PC-3 (cell line): ENCODE measurements around the gene SPINDOC. TPM values are rescaled to one million over a fixed set of nuclear protein-coding genes. Genes with fewer than 3 reads are reported as not detected.
"Not testable (repeated sequence)": the region's sequence is repeated elsewhere in the genome, so short reads cannot be mapped to it uniquely, and the experiment has no call there.

ENCODE experiments used
- ATAC-seq: fragments of 200-7000 bp; cut with Tn5 transposase; 2 replicates; pipeline ENCODE4 v1.9.1; 2020; ENCODE audit warnings: mild to moderate bottlenecking, moderate library complexity
- BruUV-seq: library from RNA; stranded (reverse); fragments of 400-500 nt; replicated peaks from 2 replicates; lab custom pipeline; 2021; lab: Mats Ljungman, UMichigan
- CTCF ChIA-PET: fragments of 300-600 bp; sonication (Branson Sonifier 250); formaldehyde crosslinking; loops from one replicate; lab custom pipeline; 2022; ENCODE audit warnings: antibody characterized with exemption; lab: Charles Lee
- POLR2A ChIA-PET: fragments of 300-600 bp; sonication (Branson Sonifier 250); formaldehyde crosslinking; loops from one replicate; lab custom pipeline; 2022; ENCODE audit warnings: antibody characterized with exemption; ENCODE audit not compliant: unreplicated experiment; lab: Charles Lee
- DNase-seq: peaks from one replicate; pipeline ENCODE4 v3.0.0-alpha.2; 2015
- H2AFZ ChIP-seq: fragments of 300-600 bp; sonication (generic); 2 replicates; pipeline ENCODE4 v1.6.0; 2016; ENCODE audit warnings: antibody characterized with exemption, low read length
- H3F3A ChIP-seq: fragments of 300-600 bp; sonication (generic); one replicate; pipeline ENCODE4 v1.6.0; 2017; ENCODE audit warnings: antibody characterized with exemption, low read length, control low read depth, mild to moderate bottlenecking; ENCODE audit not compliant: unreplicated experiment
- H3K27ac ChIP-seq: fragments of 300-600 bp; sonication (generic); 2 replicates; pipeline ENCODE4 v1.5.1; 2016; ENCODE audit warnings: mild to moderate bottlenecking, low read length
- H3K27me3 ChIP-seq: fragments of 300-600 bp; sonication (generic); 2 replicates; pipeline ENCODE4 v1.6.1; 2016; ENCODE audit warnings: low read length, mixed read lengths
- H3K36me3 ChIP-seq: fragments of 300-600 bp; sonication (generic); 2 replicates; pipeline ENCODE4 v1.6.1; 2016; ENCODE audit warnings: low read depth, mixed run types, low read length, mixed read lengths
- H3K4me1 ChIP-seq: fragments of 300-600 bp; sonication (generic); 2 replicates; pipeline ENCODE4 v1.5.1; 2016; ENCODE audit warnings: low read length; ENCODE audit not compliant: insufficient read depth
- H3K4me2 ChIP-seq: fragments of 300-600 bp; sonication (generic); 2 replicates; pipeline ENCODE4 v1.6.0; 2016; ENCODE audit warnings: low read length
- H3K4me3 ChIP-seq: fragments of 300-600 bp; sonication (generic); 2 replicates; pipeline ENCODE4 v1.5.1; 2016; ENCODE audit warnings: mild to moderate bottlenecking, low read length, mixed read lengths
- H3K79me2 ChIP-seq: fragments of 300-600 bp; sonication (generic); 2 replicates; pipeline ENCODE4 v1.6.1; 2017; ENCODE audit warnings: low read length, mixed read lengths
- H3K9ac ChIP-seq: fragments of 300-600 bp; sonication (generic); 2 replicates; pipeline ENCODE4 v1.6.0; 2016; ENCODE audit warnings: mild to moderate bottlenecking, low read length
- H3K9me2 ChIP-seq: fragments of 300-600 bp; sonication (generic); replicated peaks from 2 replicates; pipeline ENCODE4 v1.6.1; 2016; ENCODE audit warnings: mixed run types, low read length, mixed read lengths
- H3K9me3 ChIP-seq: fragments of 300-600 bp; sonication (generic); 2 replicates; pipeline ENCODE4 v1.6.1; 2016; ENCODE audit warnings: low read length, mixed read lengths
- H4K20me1 ChIP-seq: fragments of 300-600 bp; sonication (generic); 2 replicates; pipeline ENCODE4 v1.6.1; 2016; ENCODE audit warnings: low read length, mixed read lengths
- EZH2 ChIP-seq: fragments of 300-600 bp; sonication (generic); IDR thresholded peaks from one replicate; pipeline ENCODE4 v1.6.1; 2017; ENCODE audit warnings: antibody characterized with exemption, mild to moderate bottlenecking, low read length; ENCODE audit not compliant: unreplicated experiment
- EZH2phosphoT487 ChIP-seq: fragments of 300-600 bp; sonication (generic); IDR thresholded peaks from 2 replicates; pipeline ENCODE4 v1.6.1; 2018; ENCODE audit warnings: mild to moderate bottlenecking, antibody characterized with exemption, low read length, borderline replicate concordance
- intact Hi-C: fragments of 100-400 bp; cut with micrococcal nuclease; formaldehyde crosslinking; loops from 2 replicates; pipeline ENCODE4 v1.9.0; 2023
- total RNA-seq: library from RNA; depleted of rRNA; stranded (reverse); fragments of >200 nt; gene quantifications from 2 replicates; pipeline ENCODE4 v1.2.3, GENCODE V29; 2014
- TF ChIP-seq, protein P1 (sequence below): fragments of 300-600 bp; sonication (generic); conservative IDR thresholded peaks from 2 replicates; pipeline ENCODE4 v1.5.1; 2017; ENCODE audit warnings: antibody characterized with exemption, low read depth, mild to moderate bottlenecking, low read length

The SPINDOC gene
- total RNA-seq, 1 experiment from 2014 or later: 61.5 TPM

DNA sequence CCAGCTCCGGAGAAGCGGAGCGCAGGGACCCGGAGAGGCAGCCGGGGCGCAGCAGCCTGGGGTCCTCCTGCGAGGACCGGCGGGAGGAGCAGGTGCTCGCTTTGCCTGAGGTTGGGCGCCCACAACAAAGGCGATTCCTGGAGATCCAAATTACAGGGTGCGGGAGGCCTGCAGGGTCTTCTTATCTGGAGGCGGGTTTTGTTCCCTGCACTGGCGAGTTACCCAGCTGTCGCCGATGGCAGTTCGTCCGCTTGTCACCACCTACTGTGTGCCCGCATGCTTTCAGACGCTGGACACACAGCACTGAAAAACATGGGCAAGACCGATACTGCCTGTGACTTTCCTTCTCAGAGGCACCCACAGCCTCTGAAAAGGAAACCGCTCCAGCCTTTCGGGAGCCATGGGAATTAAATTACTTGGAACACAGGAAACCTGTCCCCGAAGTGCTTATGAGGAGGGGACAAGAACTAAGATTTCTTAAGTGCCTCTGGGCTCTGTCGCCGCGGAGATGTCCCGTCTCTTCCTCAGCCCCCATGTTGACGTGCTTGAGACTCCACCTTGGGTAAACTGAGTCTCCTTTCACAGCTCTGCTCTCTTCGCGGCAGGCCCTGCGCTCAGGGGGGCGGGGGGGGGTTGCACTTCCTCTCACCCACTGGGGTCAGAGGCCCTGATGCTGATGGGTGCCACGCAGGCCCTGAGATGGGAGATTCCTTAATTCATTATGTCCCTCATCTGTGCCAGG lies 43.4 kb upstream of the SPINDOC start:
- no peak for ATAC-seq
- Histone ChIP-seq H3K27me3 (no peaks in the 10 kb centered on the region), H4K20me1 (peaks cover 13% of the 10 kb centered on the region), H3K4me2 (peak overlapping the region; percentile 83; the same call in 1 of the 2 replicates), H2AFZ (no peak overlapping the region), H3F3A (peaks cover 7% of the 10 kb centered on the region), H3K9ac (no peak overlapping the region), H3K27ac (no peak overlapping the region), H3K4me1 (peaks cover 9% of the 10 kb centered on the region; the same call in 1 of the 2 replicates), H3K9me2 (no peaks in the 10 kb centered on the region), H3K79me2 (peaks cover 21% of the 10 kb centered on the region), H3K4me3 (peak overlapping the region; percentile 85; the same call in 1 of the 2 replicates), H3K36me3 (no peaks in the 10 kb centered on the region), H3K9me3 (no peaks in the 10 kb centered on the region)
- CTCF ChIA-PET: interaction anchor here (0.6 to 1.0 kb wide), 3 partner anchors 31 to 176 kb away, joined by 3 to 6 read pairs (median 5); no protein-coding TSS in a partner anchor
- intact Hi-C loops: loop anchor here (5.0 to 10.0 kb wide), 2 partner anchors 177 to 375 kb away; no protein-coding TSS in a partner anchor
- BruUV-seq: no TSS peak
- POLR2A ChIA-PET: no interaction called here
- DNase-seq: no peak
- TF ChIP-seq EZH2 (no peak), EZH2phosphoT487 (no peak)
- TF ChIP-seq, protein P1, sequence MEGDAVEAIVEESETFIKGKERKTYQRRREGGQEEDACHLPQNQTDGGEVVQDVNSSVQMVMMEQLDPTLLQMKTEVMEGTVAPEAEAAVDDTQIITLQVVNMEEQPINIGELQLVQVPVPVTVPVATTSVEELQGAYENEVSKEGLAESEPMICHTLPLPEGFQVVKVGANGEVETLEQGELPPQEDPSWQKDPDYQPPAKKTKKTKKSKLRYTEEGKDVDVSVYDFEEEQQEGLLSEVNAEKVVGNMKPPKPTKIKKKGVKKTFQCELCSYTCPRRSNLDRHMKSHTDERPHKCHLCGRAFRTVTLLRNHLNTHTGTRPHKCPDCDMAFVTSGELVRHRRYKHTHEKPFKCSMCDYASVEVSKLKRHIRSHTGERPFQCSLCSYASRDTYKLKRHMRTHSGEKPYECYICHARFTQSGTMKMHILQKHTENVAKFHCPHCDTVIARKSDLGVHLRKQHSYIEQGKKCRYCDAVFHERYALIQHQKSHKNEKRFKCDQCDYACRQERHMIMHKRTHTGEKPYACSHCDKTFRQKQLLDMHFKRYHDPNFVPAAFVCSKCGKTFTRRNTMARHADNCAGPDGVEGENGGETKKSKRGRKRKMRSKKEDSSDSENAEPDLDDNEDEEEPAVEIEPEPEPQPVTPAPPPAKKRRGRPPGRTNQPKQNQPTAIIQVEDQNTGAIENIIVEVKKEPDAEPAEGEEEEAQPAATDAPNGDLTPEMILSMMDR: no peak

DNA sequence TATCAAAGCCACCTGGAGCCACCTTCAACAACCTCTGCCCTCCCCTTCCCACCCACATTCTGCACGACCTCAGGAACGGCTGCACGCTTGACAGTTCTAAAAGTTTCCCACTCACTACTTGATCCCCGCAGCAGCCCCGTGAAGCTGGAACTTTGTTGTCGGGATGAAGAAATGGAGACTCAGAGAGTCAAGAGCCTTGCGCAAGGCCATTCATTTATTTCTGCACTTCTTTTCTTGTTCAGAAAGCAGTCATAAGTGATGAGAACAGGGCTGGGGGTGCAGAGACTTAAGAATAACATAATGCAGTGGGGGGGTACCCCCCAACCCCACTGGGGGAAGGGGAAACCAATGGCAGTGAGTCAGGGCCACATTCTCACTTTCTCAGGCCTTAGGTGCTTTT lies 42.5 kb upstream of the SPINDOC start:
- POLR2A ChIA-PET: interaction anchor here (0.6 kb wide), 1 partner anchor 823 kb away, joined by 5 read pairs; no protein-coding TSS in a partner anchor
- DNase-seq: no peak
- intact Hi-C loops: no loop called here
- H3K9me2 ChIP-seq: no peaks in the 10 kb centered on the region
- BruUV-seq: no TSS peak
- no peak for ATAC-seq
- H3K27ac ChIP-seq: no peak overlapping the region
- H3K9me3 ChIP-seq: no peaks in the 10 kb centered on the region
- H3K27me3 ChIP-seq: no peaks in the 10 kb centered on the region
- no peak overlapping the region for H3K4me3 ChIP-seq
- H3K79me2 ChIP-seq: peaks cover 21% of the 10 kb centered on the region
- H3K4me1 ChIP-seq: peaks cover 9% of the 10 kb centered on the region; the same call in 1 of the 2 replicates
- peaks cover 13% of the 10 kb centered on the region for H4K20me1 ChIP-seq
- peaks cover 7% of the 10 kb centered on the region for H3F3A ChIP-seq
- TF ChIP-seq, protein P1: no peak
- TF ChIP-seq EZH2 (no peak), EZH2phosphoT487 (no peak)
- no peak overlapping the region for H2AFZ ChIP-seq
- H3K9ac ChIP-seq: no peak overlapping the region
- H3K4me2 ChIP-seq: no peak overlapping the region
- CTCF ChIA-PET: interaction anchor here (1.0 kb wide), 1 partner anchor 66 kb away, joined by 3 read pairs; no protein-coding TSS in a partner anchor
- no peaks in the 10 kb centered on the region for H3K36me3 ChIP-seq

DNA sequence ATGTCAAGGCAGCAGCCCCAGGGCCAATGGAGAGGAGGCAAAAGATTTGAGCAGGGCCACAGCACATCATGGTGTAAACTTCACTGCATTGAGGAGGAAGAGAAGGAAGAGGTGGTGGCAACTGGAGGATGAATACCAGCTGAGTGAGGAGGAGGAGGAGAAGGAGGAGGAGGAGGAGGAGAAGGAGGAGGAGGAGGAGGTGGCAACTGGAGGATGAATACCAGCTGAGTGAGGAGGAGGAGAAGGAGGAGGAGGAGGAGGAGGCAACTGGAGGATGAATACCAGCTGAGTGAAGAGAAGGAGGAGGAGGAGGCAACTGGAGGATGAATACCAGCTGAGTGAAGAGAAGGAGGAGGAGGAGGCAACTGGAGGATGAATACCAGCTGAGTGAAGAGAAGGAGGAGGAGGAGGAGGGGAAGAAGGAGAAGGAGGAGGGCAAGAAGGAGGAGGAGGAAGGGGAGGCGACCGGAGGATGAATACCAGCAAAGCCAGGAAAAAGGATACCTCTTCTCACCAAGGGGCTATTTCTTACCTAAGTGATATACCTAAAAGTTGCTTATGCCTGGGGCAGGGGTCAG lies 41.4 kb upstream of the SPINDOC start:
- POLR2A ChIA-PET, H3F3A ChIP-seq, H3K4me1 ChIP-seq, H3K4me2 ChIP-seq, intact Hi-C loops, H3K27me3 ChIP-seq, H3K9me3 ChIP-seq, DNase-seq, H3K4me3 ChIP-seq, ATAC-seq, BruUV-seq, H2AFZ ChIP-seq, H3K9ac ChIP-seq, H3K9me2 ChIP-seq, H3K36me3 ChIP-seq, CTCF ChIA-PET, H3K27ac ChIP-seq, H4K20me1 ChIP-seq: not testable (repeated sequence)
- H3K79me2 ChIP-seq: peaks cover 12% of the 10 kb centered on the region
